Measurements from ENCODE around the gene SERPINE3. TPM values are rescaled to one million over a fixed set of nuclear protein-coding genes. Genes with fewer than 3 reads are reported as not detected.

The SERPINE3 gene
- total RNA-seq, 2 experiments from 2014 or later, result not detected

GRCh38 chr13:51346397-51346796 lies 6.9 kb downstream of the SERPINE3 start:
- ChIA-PET POLR2A (no interaction called here), CTCF (interaction anchor here (0.7 kb wide), 1 partner anchor 818 kb away, joined by 4 read pairs; no protein-coding TSS in a partner anchor)
- Mint-ChIP-seq H3K9me3 (ENCODE audit: low read depth) (no peaks in the 10 kb centered on the region), H3K4me1 (no peaks in the 10 kb centered on the region), H3K27ac (no peak overlapping the region), H3K4me3 (no peak overlapping the region), H3K27me3 (no peaks in the 10 kb centered on the region), H3K36me3 (ENCODE audit: low read depth) (peaks cover 2% of the 10 kb centered on the region)
- ATAC-seq (peak; percentile 30), DNase-seq (no peak)
- intact Hi-C loops (cut with DNase I, micrococcal nuclease), result no loop called here

DNA sequence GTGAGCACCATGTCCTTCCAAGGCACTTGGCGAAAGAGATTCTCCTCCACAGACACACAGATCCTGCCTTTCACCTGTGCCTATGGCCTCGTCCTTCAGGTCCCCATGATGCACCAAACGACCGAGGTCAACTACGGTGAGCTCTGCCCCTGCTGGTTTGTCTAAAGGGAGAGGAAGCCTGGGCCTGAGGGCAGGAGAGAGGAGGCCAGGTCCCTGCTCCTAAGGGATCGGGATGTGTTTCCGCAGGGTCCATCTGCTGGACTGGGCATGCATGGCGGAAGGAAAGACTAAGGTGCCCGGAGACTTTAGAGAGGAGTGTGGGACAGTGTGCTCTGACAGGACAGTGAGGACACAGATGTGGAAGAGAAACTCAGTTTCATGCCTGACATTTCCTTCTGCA lies 7.6 kb downstream of the SERPINE3 start:
- ChIA-PET CTCF (interaction anchor here (0.7 kb wide), 1 partner anchor 819 kb away, joined by 4 read pairs; no protein-coding TSS in a partner anchor), POLR2A (no interaction called here)
- no peak for ATAC-seq
- Mint-ChIP-seq H3K27ac (no peak overlapping the region), H3K36me3 (ENCODE audit: low read depth) (peaks cover 2% of the 10 kb centered on the region), H3K9me3 (ENCODE audit: low read depth) (no peaks in the 10 kb centered on the region), H3K4me1 (no peaks in the 10 kb centered on the region), H3K27me3 (no peaks in the 10 kb centered on the region), H3K4me3 (no peak overlapping the region)
- no peak for DNase-seq
- intact Hi-C loops (cut with DNase I, micrococcal nuclease), result no loop called here

GRCh38 chr13:51348069-51348967 lies 8.8 kb downstream of the SERPINE3 start:
- Mint-ChIP-seq H3K27ac (no peak overlapping the region), H3K4me1 (no peaks in the 10 kb centered on the region), H3K9me3 (ENCODE audit: low read depth) (no peaks in the 10 kb centered on the region), H3K27me3 (no peaks in the 10 kb centered on the region), H3K36me3 (ENCODE audit: low read depth) (peaks cover 7% of the 10 kb centered on the region), H3K4me3 (no peak overlapping the region)
- ChIA-PET POLR2A (interaction anchor here (0.7 kb wide), 1 partner anchor 431 kb away, joined by 3 read pairs; no protein-coding TSS in a partner anchor), CTCF (no interaction called here)
- DNase-seq, result no peak
- intact Hi-C loops (cut with DNase I, micrococcal nuclease), result no loop called here
- no peak for ATAC-seq

- ChIA-PET POLR2A (no interaction called here), CTCF (no interaction called here)
- intact Hi-C loops (cut with DNase I, micrococcal nuclease), result no loop called here
- no peak for DNase-seq
- Mint-ChIP-seq H3K4me3 (no peak overlapping the region), H3K36me3 (ENCODE audit: low read depth) (peaks cover 7% of the 10 kb centered on the region), H3K27me3 (no peaks in the 10 kb centered on the region), H3K4me1 (no peaks in the 10 kb centered on the region), H3K27ac (no peak overlapping the region), H3K9me3 (ENCODE audit: low read depth) (no peaks in the 10 kb centered on the region)
- no peak for ATAC-seq
Measured at GRCh38 chr13:51349016-51349415, 9.5 kb downstream of the SERPINE3 start.

- POLR2A ChIA-PET, result no interaction called here
- Mint-ChIP-seq H3K27me3 (no peaks in the 10 kb centered on the region), H3K27ac (no peak overlapping the region), H3K36me3 (ENCODE audit: low read depth) (peaks cover 7% of the 10 kb centered on the region), H3K4me3 (no peak overlapping the region), H3K4me1 (no peaks in the 10 kb centered on the region), H3K9me3 (ENCODE audit: low read depth) (no peaks in the 10 kb centered on the region)
- CTCF ChIA-PET, result interaction anchor here (0.8 to 1.4 kb wide), 2 partner anchors 13 to 19 kb away, joined by 3 read pairs; no protein-coding TSS in a partner anchor
- intact Hi-C loops (cut with DNase I, micrococcal nuclease), result no loop called here
- no peak for DNase-seq
- ATAC-seq, result no peak
Measured at GRCh38 chr13:51355217-51355616, 15.7 kb downstream of the SERPINE3 start.

- ATAC-seq, result no peak
- Mint-ChIP-seq H3K27ac (no peak overlapping the region), H3K27me3 (no peaks in the 10 kb centered on the region), H3K36me3 (ENCODE audit: low read depth) (peaks cover 10% of the 10 kb centered on the region), H3K4me3 (no peak overlapping the region), H3K9me3 (ENCODE audit: low read depth) (no peaks in the 10 kb centered on the region), H3K4me1 (peaks cover under 1% of the 10 kb centered on the region)
- intact Hi-C loops (cut with DNase I, micrococcal nuclease), result no loop called here
- DNase-seq, result no peak
- ChIA-PET POLR2A (no interaction called here), CTCF (interaction anchor here (0.7 kb wide), 1 partner anchor 85 kb away, joined by 3 read pairs; no protein-coding TSS in a partner anchor)
Measured at GRCh38 chr13:51357928-51358595, 18.6 kb downstream of the SERPINE3 start.

DNA sequence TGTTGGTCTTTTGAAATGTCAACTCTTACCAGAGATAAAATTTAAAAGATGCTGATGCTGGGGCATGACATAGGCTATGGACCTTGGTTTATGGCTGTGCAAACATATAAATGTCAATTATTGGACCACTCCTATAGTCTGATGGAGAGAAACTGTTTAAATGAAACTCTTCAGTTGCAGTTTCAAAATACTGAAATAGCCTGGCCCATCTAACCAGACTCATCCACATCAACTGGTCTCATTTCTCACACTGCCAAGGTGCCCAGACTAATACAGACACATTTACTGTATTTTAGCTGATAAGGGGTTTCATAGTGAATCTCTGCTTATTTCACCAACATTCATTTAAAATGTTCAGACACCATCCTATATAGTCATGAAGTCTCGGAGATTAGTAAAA lies 19.9 kb downstream of the SERPINE3 start:
- Mint-ChIP-seq H3K27me3 (no peaks in the 10 kb centered on the region), H3K9me3 (ENCODE audit: low read depth) (no peaks in the 10 kb centered on the region), H3K4me3 (no peak overlapping the region), H3K27ac (no peak overlapping the region), H3K36me3 (ENCODE audit: low read depth) (peaks cover 13% of the 10 kb centered on the region), H3K4me1 (peaks cover 8% of the 10 kb centered on the region)
- DNase-seq (no peak), ATAC-seq (no peak)
- ChIA-PET POLR2A (no interaction called here), CTCF (interaction anchor here (0.6 kb wide), 1 partner anchor 85 kb away, joined by 3 read pairs; no protein-coding TSS in a partner anchor)
- intact Hi-C loops (cut with DNase I, micrococcal nuclease), result no loop called here

DNA sequence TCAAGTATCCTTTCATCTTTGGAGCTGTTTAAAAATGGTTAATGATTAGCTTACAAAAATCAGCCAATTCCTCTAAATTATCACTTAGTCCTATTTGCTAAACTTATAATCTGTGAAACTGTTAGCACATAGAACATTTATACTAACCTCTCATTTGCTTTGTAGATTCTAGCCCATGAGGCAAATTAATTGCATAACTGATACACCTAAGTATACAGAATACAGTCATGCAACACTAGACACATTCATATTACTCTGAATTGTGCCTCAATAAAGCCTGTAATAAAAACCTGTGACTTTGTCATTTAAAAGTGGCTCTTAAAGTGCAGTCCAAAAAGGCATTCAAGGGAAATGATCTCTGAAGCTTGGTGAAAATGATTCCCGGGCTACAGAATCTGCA lies 21.0 kb downstream of the SERPINE3 start:
- H3K27me3 Mint-ChIP-seq, result no peaks in the 10 kb centered on the region
- H3K9me3 Mint-ChIP-seq (ENCODE audit: low read depth), result no peaks in the 10 kb centered on the region
- ChIA-PET CTCF (no interaction called here), POLR2A (no interaction called here)
- peaks cover 19% of the 10 kb centered on the region for H3K36me3 Mint-ChIP-seq (ENCODE audit: low read depth)
- ATAC-seq (no peak), DNase-seq (no peak)
- no peak overlapping the region for H3K27ac Mint-ChIP-seq
- intact Hi-C loops (cut with DNase I, micrococcal nuclease), result no loop called here
- H3K4me3 Mint-ChIP-seq, result no peak overlapping the region
- H3K4me1 Mint-ChIP-seq, result peaks cover 14% of the 10 kb centered on the region

DNA sequence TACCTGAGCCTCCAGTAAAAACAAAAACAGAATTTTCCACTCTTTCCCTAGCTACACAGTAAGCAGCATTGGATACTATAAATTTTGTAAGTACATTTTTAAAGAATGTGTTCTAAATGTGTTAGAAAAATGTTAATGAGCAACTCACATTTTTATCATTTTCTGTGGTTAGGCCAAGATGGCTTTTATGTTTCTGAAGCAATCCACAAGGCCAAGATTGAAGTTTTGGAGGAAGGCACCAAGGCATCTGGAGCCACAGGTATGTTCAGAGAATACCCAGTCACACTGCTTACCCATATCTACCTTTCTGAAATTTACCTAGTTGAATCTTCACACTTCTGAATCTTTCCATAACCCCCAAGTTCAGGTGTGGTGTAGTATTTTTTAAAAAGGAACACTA lies 21.6 kb downstream of the SERPINE3 start:
- DNase-seq (no peak), ATAC-seq (no peak)
- ChIA-PET CTCF (interaction anchor here (1.0 kb wide), 1 partner anchor 75 kb away, joined by 3 read pairs; no protein-coding TSS in a partner anchor), POLR2A (no interaction called here)
- Mint-ChIP-seq H3K36me3 (ENCODE audit: low read depth) (peaks cover 19% of the 10 kb centered on the region), H3K27ac (no peak overlapping the region), H3K27me3 (no peaks in the 10 kb centered on the region), H3K9me3 (ENCODE audit: low read depth) (no peaks in the 10 kb centered on the region), H3K4me3 (no peak overlapping the region), H3K4me1 (peaks cover 14% of the 10 kb centered on the region)
- intact Hi-C loops (cut with DNase I, micrococcal nuclease), result no loop called here

DNA sequence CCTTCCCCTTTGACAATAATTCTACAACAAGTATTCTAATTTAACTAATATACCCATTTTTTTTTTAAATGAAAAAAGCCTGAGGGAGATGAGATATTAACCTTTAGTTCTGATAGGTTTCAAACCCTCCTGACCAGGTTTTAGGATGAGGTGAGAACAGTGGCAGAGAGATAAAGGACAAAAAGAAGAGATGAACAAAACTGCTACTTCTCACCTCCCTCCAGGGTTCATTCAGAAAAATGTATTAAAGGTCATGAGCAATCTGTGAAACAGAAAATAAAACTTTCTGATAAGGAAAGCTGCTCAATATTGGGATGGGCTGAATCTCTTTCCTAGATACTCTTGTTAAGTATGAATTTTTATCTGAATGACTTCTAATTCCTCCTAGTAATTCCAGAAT lies 24.1 kb downstream of the SERPINE3 start:
- Mint-ChIP-seq H3K27me3 (no peaks in the 10 kb centered on the region), H3K27ac (no peak overlapping the region)
- intact Hi-C loops (cut with DNase I, micrococcal nuclease), result no loop called here

GRCh38 chr13:51364404-51365008 lies 25.0 kb downstream of the SERPINE3 start:
- Mint-ChIP-seq H3K27ac (no peak overlapping the region), H3K4me3 (no peak overlapping the region), H3K27me3 (no peaks in the 10 kb centered on the region), H3K36me3 (ENCODE audit: low read depth) (peaks cover 33% of the 10 kb centered on the region), H3K4me1 (peaks cover 14% of the 10 kb centered on the region), H3K9me3 (ENCODE audit: low read depth) (no peaks in the 10 kb centered on the region)
- DNase-seq (no peak), ATAC-seq (no peak)
- intact Hi-C loops (cut with DNase I, micrococcal nuclease), result no loop called here
- ChIA-PET POLR2A (no interaction called here), CTCF (no interaction called here)

More for the DNA sequence above, 24.1 kb downstream of the SERPINE3 start:
- ChIA-PET CTCF (no interaction called here), POLR2A (no interaction called here)
- Mint-ChIP-seq H3K36me3 (ENCODE audit: low read depth) (peaks cover 27% of the 10 kb centered on the region), H3K4me1 (peaks cover 14% of the 10 kb centered on the region), H3K4me3 (no peak overlapping the region), H3K9me3 (ENCODE audit: low read depth) (no peaks in the 10 kb centered on the region)
- DNase-seq (no peak), ATAC-seq (peak; percentile 39)

Measured in activated CD4-positive, alpha-beta T cell treated with anti-CD3 and anti-CD28 coated beads for 36 hours (primary cell).